22Rv1 (cell line): ENCODE data around the gene NKX2-8.
A peak's percentile ranks its signal among the peaks of the same experiment; 100 is the strongest.

Experiments
- H3K27ac ChIP-seq: fragments of 450-650 bp; 2 replicates; pipeline ENCODE4 v1.5.1; 2017
- ZFX ChIP-seq: fragments of 450-650 bp; IDR thresholded peaks from 2 replicates; pipeline ENCODE4 v1.6.1; 2017; ENCODE audit warnings: antibody characterized with exemption, borderline replicate concordance
- TF ChIP-seq, protein P1 (sequence below): fragments of 450-650 bp; IDR thresholded peaks from 2 replicates; pipeline ENCODE4 v1.5.1; 2017; ENCODE audit warnings: mild to moderate bottlenecking

The NKX2-8 gene

DNA sequence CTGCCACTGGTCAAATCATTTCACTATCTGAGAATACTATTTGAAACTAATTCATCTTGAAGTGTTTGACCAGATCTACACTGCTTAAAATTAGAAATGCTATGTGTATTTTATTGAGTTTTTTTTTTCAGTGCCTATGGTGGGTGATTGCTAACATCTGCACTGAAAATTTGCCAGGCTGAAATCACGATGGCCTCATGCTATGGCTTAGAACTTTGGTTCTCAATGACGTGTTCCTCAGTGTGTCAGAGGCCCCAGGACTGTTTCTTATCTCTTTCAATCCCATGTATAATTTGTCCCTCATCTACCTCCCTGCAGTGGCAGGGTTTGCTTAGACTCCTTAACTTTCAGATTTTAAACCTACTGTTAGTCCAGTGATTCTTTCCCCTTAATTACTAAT, 36.2 kb upstream of the NKX2-8 start:
- TF ChIP-seq ZFX, result no peak
- TF ChIP-seq, protein P1, sequence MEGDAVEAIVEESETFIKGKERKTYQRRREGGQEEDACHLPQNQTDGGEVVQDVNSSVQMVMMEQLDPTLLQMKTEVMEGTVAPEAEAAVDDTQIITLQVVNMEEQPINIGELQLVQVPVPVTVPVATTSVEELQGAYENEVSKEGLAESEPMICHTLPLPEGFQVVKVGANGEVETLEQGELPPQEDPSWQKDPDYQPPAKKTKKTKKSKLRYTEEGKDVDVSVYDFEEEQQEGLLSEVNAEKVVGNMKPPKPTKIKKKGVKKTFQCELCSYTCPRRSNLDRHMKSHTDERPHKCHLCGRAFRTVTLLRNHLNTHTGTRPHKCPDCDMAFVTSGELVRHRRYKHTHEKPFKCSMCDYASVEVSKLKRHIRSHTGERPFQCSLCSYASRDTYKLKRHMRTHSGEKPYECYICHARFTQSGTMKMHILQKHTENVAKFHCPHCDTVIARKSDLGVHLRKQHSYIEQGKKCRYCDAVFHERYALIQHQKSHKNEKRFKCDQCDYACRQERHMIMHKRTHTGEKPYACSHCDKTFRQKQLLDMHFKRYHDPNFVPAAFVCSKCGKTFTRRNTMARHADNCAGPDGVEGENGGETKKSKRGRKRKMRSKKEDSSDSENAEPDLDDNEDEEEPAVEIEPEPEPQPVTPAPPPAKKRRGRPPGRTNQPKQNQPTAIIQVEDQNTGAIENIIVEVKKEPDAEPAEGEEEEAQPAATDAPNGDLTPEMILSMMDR, result no peak
- no peak overlapping the region for H3K27ac ChIP-seq

DNA sequence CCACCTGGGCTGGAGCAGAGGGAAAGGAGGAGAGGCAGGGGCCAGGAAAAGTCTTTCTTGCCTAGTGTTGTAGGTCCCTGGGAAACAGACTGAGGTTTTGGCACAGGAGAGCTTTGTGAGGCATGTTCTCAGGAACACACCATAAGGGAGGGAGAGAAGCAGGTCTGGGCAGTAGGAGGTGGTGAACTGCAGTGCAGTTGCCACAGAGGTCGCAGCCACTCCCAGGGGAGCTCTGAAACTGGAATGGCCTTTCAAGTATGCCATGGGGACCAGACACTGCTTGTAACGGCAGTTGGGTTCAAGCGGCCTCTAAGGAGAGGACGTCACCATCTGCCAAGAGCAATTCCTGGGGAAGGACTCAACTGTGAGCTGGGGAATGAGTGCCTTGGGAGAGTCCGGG, 35.4 kb upstream of the NKX2-8 start:
- H3K27ac ChIP-seq, result no peak overlapping the region
- TF ChIP-seq, protein P1, result no peak
- no peak for TF ChIP-seq ZFX

DNA sequence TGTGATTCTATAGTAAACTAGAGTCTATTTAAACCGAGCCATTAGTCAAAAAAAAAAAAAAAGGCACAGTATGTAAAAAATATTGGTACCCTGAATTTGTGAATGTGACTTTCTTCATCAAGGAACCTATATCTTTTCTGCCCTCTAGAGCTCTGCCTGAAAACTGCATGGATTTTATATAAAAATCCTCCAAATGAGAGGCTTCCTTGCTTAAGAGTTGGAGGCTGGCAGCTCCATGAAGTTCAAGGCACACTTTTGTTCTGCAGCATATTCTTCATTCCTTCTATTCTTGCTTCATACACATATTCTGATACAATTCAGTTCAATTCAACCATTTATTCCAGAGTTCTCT, 23.1 kb upstream of the NKX2-8 start:
- TF ChIP-seq, protein P1, result peak; percentile 22
- no peak for TF ChIP-seq ZFX
- H3K27ac ChIP-seq, result no peak overlapping the region

DNA sequence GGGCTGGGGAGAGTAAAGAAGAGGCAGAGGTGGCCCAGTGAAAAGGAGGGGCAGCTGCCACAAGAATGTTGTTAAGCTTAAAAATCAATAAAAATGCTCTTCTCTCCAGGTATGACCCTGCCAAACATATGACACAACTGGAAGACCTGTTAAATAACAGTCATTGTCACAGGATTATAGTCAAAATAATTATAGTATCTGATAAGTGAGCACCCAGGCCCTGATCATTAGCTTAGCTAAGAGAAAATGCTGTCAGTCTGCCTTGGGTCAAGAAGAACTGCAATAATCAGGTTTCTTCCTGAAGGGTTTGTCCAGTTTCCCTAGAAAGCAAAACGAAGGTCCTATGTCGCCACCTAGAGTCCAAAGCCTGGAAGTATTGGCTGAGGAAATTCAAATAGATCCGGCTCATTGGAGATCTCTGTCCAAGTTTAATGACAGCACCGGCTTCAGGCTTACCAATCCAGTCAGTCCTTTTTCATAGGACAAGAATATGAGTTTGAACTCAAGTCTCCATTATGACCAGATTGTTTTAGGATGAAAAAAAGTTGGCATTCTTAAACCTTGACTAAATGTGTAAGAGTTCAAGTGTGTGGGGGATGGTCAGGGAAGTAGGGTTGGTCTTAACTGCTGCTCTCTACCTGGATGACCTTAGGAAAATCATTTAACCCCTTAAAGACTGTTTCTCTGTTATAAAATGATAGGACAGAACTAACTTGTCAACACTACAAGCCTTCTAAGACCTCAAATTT, 22.5 kb upstream of the NKX2-8 start:
- TF ChIP-seq, protein P1, result peak; percentile 82
- TF ChIP-seq ZFX, result no peak

DNA sequence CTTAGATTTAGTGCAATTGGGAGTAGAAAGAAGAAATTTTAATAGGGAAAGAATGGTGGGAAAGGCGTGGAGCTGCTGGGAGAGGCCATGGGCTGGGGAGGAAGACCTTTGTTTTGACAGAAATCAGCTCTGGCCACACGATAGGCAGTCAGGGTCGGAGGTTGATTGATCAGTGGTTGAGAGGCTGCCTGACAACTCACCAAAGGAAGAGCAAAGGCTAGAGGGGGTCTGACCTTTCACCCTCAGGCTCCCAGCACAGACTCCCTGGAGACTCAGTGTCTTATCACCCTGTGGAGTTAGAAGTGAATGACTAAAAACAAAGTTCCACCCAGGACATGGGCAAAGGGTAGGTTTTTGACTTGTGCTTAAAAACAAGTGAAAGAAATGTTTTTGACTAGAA, 18.0 kb upstream of the NKX2-8 start:
- no peak for TF ChIP-seq ZFX
- TF ChIP-seq, protein P1, result no peak
- no peak overlapping the region for H3K27ac ChIP-seq

More for the DNA sequence above, 22.5 kb upstream of the NKX2-8 start:
- H3K27ac ChIP-seq, result no peak overlapping the region

DNA sequence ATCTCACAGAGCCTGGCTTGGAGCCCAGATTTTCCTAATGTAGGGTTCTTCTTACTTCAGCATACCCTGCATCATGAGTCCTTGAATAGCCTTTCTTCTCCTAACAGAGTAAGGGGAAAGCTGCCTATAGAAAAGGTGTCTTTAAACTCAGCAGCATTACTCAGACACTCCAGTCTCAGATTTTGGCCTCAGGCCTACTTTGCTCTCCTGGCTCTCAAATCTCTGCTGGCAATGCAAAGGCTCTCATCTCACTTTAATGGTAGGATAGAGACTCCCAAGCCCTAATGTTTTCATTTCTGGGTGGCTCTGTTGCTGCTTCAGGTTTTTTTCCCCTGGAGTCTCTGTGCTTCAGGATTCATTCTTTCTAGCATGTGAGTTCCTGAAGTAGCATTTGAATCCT, 9.1 kb upstream of the NKX2-8 start:
- H3K27ac ChIP-seq, result no peak overlapping the region
- TF ChIP-seq, protein P1, result no peak
- no peak for TF ChIP-seq ZFX

DNA sequence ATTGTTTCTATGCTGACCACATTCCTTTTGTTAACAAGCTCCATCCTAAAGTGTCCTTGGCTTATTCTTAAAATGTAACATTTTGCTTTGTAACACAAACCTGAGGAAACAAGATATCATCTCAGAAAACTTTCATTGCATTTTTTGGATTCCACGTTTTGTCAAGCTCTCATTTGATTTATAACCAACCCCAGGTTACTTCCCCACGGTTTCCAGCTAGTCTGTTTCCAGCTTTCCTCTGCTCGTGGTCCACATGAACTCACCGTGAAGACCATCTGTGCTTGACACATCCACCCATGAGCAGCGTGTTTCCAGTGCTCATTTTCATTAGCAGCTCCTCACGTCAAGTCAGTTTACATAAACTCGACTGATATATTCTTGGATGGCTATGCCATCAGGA, 6.4 kb upstream of the NKX2-8 start:
- H3K27ac ChIP-seq, result no peak overlapping the region
- no peak for TF ChIP-seq ZFX
- TF ChIP-seq, protein P1, result no peak
